BJ (cell line): ENCODE measurements around the gene VTN. TPM values are rescaled to one million over a fixed set of nuclear protein-coding genes. Genes with fewer than 3 reads are reported as not detected.

Experiments used
- CTCF ChIA-PET: fragments of 350-600 bp; formaldehyde crosslinking; extraction: SDS; loops from one replicate; lab custom pipeline; 2021; ENCODE audit warnings: antibody characterized with exemption, inconsistent platforms; lab: Yijun Ruan, JAX
- POLR2A ChIA-PET: fragments of 300-600 bp; sonication (Branson Sonifier 250); formaldehyde crosslinking; extraction: SDS; loops from one replicate; lab custom pipeline; 2021; ENCODE audit warnings: antibody characterized with exemption; lab: Charles Lee
- DNase-seq: peaks from one replicate; pipeline ENCODE4 v3.0.0-alpha.2; 2011; ENCODE audit warnings: low read depth
- H3K27me3 ChIP-seq: 2 replicates; pipeline ENCODE4 v1.6.0; 2011; ENCODE audit warnings: low read length; ENCODE audit not compliant: control insufficient read depth, insufficient read depth
- H3K36me3 ChIP-seq: 2 replicates; pipeline ENCODE4 v1.5.1; 2011; ENCODE audit warnings: low read length; ENCODE audit not compliant: control insufficient read depth, insufficient read depth
- H3K4me3 ChIP-seq: 2 replicates; pipeline ENCODE4 v1.5.1; 2011; ENCODE audit warnings: low read depth, mild to moderate bottlenecking, control low read depth, low read length
- polyA plus RNA-seq: library from polyadenylated mRNA; depleted of rRNA; stranded (reverse); fragments of >200 nt; gene quantifications from 2 replicates; pipeline ENCODE4 v1.2.3, GENCODE V29; 2011
- TF ChIP-seq, protein P1 (sequence below): IDR thresholded peaks from 2 replicates; pipeline ENCODE4 v1.5.1; 2011; ENCODE audit warnings: low read depth, mild to moderate bottlenecking, control low read depth, inconsistent platforms, low read length, moderate library complexity; ENCODE audit not compliant: insufficient read depth

The VTN gene
- polyA plus RNA-seq, 1 experiment, result 4.2 TPM

DNA sequence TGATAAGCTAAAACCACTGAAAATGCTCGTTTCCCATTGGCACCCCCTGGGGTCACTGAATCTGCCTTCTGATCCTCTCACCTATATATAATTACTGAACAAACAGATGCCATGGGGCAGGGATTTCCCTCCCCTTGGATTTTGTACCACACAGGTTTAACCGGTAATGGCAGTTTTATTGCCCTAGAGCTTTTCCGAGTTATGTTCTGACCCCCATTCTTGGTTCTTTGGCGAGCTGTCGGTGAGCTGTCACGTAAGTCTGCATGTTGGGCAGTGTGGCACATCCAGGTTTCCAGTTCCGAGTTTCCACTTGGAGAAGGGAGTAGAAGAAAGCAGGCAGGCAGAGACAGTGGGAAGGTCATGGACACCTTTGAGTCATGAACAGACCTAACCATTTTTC is 44.0 kb downstream of the VTN start:
- DNase-seq, result no peak
- H3K4me3 ChIP-seq, result no peak overlapping the region
- H3K27me3 ChIP-seq, result no peaks in the 10 kb centered on the region
- peaks cover 17% of the 10 kb centered on the region for H3K36me3 ChIP-seq
- ChIA-PET CTCF (interaction anchor here (0.9 kb wide), 1 partner anchor 9 kb away, joined by 5 read pairs; the partner anchor contains the start of genes IFT20 and TNFAIP1), POLR2A (no interaction called here)
- TF ChIP-seq, protein P1, sequence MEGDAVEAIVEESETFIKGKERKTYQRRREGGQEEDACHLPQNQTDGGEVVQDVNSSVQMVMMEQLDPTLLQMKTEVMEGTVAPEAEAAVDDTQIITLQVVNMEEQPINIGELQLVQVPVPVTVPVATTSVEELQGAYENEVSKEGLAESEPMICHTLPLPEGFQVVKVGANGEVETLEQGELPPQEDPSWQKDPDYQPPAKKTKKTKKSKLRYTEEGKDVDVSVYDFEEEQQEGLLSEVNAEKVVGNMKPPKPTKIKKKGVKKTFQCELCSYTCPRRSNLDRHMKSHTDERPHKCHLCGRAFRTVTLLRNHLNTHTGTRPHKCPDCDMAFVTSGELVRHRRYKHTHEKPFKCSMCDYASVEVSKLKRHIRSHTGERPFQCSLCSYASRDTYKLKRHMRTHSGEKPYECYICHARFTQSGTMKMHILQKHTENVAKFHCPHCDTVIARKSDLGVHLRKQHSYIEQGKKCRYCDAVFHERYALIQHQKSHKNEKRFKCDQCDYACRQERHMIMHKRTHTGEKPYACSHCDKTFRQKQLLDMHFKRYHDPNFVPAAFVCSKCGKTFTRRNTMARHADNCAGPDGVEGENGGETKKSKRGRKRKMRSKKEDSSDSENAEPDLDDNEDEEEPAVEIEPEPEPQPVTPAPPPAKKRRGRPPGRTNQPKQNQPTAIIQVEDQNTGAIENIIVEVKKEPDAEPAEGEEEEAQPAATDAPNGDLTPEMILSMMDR, result no peak

DNA sequence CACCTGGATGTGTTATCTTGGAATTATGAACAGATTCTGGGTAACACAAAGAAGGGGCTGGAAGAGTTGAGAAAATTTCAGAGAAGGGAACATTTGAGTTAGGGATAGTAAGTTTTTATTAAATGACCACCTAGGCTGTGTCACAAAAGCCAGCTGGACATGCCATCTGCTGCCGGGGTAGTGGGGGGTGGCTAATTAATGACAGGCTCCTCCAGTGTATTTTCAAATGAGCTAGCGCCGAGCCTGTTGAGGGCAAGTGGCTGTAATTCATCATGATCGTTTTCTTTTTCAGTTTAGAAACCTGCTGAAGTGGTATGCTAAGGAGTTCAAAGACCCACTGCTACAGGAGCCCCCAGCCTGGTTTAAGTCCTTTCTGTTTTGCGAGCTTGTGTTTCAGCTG is 44.9 kb downstream of the VTN start:
- Histone ChIP-seq H3K4me3 (no peak overlapping the region), H3K27me3 (no peaks in the 10 kb centered on the region), H3K36me3 (peaks cover 12% of the 10 kb centered on the region)
- TF ChIP-seq, protein P1, result no peak
- ChIA-PET CTCF (no interaction called here), POLR2A (no interaction called here)
- no peak for DNase-seq

DNA sequence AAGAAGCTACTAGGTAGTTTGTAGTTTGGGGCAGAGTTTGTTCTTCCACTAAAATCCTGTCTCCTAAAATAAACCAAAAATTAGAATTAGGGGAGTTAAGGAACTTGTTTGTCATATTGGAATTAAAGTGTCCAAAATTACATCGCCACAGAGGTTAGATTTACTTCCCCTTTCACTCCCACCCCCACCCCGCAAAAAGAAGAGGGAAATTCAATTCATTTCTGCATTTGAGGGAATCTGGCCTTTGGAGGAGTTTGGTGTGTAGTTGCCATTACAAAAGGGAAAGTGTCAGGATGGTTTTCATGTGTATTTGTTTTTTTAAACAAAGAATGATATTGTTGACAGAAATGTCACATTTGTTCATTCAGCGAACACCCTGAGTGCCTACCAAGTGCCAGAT is 45.3 kb downstream of the VTN start:
- Histone ChIP-seq H3K4me3 (no peak overlapping the region), H3K36me3 (peaks cover 12% of the 10 kb centered on the region), H3K27me3 (no peaks in the 10 kb centered on the region)
- no peak for DNase-seq
- TF ChIP-seq, protein P1, result no peak
- POLR2A ChIA-PET, result no interaction called here
- CTCF ChIA-PET, result no interaction called here

DNA sequence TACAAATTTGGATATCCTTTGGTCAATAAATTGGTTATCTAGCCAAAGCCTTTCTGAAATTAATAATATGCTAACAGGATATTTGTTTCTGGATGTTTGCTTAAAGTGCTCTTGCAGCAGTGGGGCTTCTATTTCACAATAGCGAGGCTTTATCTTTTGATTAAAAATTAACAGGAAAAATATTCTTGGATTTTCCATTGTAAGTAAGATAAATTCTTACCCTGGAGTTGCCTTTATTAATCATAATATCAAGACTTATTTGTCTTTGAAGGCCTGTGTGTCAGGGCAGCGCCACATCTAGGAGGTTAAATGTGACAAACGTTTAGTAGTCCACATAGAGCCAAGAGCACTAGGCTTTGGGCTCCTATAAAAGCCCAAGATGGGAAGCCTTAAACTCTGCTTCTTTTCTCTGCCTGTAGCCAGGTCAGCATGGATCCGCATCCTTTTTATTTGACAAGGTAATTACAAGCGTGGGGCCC is 45.8 kb downstream of the VTN start:
- POLR2A ChIA-PET, result no interaction called here
- no peak for DNase-seq

DNA sequence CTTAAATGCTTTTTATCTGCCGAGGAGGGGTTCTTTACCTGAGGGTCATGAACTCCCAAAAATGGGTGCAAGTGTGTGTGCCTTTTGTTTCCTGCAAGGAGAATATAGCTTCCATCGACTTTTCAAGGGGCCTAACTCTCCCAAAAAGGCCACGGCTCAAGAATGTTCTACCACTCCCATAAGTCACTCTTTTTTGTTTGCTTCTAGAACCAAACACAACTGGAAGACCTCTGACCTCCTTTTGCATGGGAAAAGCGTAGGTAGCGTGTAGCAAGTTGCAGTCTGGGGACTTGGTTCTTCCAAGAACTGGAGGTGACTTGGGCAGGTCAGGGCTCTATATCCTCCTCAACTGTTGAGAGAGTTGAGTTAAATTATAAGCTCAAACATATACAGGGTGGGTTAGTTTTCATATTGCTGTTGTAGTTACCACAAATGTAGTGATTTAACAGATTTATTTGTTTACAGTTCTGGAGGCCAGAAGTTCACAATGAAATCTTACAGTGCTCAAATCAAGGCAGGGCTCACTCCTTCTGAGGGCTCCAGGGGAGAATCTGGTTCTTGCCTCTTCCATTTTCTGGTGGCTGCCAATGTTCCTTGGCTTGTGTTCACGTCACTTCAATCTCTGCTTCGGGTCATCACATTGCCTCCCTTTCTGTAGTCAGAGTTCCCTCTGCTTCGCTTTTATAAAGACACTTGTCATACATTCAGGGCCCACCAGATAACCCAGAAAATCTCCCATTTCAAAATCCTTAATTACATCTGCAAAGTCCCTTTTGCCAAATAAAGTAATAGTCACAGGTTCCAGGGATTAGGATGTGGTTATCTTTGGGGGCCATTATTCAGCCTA is 49.7 kb downstream of the VTN start:
- Histone ChIP-seq H3K36me3 (no peaks in the 10 kb centered on the region), H3K4me3 (no peak overlapping the region), H3K27me3 (no peaks in the 10 kb centered on the region)
- DNase-seq, result no peak
- CTCF ChIA-PET, result interaction anchor here (1.1 to 1.7 kb wide), 5 partner anchors 8 to 88 kb away, joined by 3 to 5 read pairs (median 4); partner anchors contain the start of genes IFT20 and TNFAIP1
- POLR2A ChIA-PET, result no interaction called here
- TF ChIP-seq, protein P1, result no peak

More for the DNA sequence above, 45.8 kb downstream of the VTN start:
- no peak overlapping the region for H3K4me3 ChIP-seq
- CTCF ChIA-PET, result no interaction called here
- TF ChIP-seq, protein P1, result no peak
- no peaks in the 10 kb centered on the region for H3K27me3 ChIP-seq
- peaks cover 11% of the 10 kb centered on the region for H3K36me3 ChIP-seq
